Neutrophil (primary cell): Measurements from ENCODE around the gene DNAJB13.

Source experiments
- H3K27ac ChIP-seq: fragments of 200-600 bp; sonication (generic); 2 replicates; pipeline ENCODE4 v1.5.1; 2016; ENCODE audit warnings: mild to moderate bottlenecking, moderate library complexity
- H3K27me3 ChIP-seq: fragments of 200-600 bp; sonication (generic); 2 replicates; pipeline ENCODE4 v1.6.0; 2016; ENCODE audit warnings: mild to moderate bottlenecking
- H3K36me3 ChIP-seq: fragments of 200-600 bp; sonication (generic); 2 replicates; pipeline ENCODE4 v1.5.1; 2017
- H3K4me1 ChIP-seq, 2 experiments: fragments of 200-600 bp in 1 of 2; sonication (generic) in 1 of 2; 1 replicate in 1 of 2; 2 replicates in 1 of 2; pipeline versions ENCODE4 v1.5.1 to v1.6.1; 2013 to 2016; ENCODE audit warnings: low read depth in 1 of 2, low read length in 1 of 2, mild to moderate bottlenecking in 1 of 2, moderate library complexity in 1 of 2; ENCODE audit not compliant: control insufficient read depth in 1 of 2, insufficient read depth in 1 of 2
- H3K4me3 ChIP-seq, 2 experiments: fragments of 200-600 bp in 1 of 2; sonication (generic) in 1 of 2; 1 replicate in 1 of 2; 2 replicates in 1 of 2; pipeline ENCODE4 v1.5.1; 2013 to 2016; ENCODE audit warnings: low read depth in 1 of 2, low read length in 1 of 2, mild to moderate bottlenecking in 1 of 2, moderate library complexity in 1 of 2
- H3K9me3 ChIP-seq: fragments of 200-600 bp; sonication (generic); 2 replicates; pipeline ENCODE4 v1.5.1; 2016
- CTCF ChIP-seq: fragments of 200-600 bp; sonication (generic); IDR thresholded peaks from 2 replicates; pipeline ENCODE4 v1.5.1; 2016; ENCODE audit warnings: antibody characterized with exemption

DNAJB13 gene

GRCh38 chr11:73999581-74000306, 48.9 kb downstream of the DNAJB13 start:
- Histone ChIP-seq H3K27me3 (no peaks in the 10 kb centered on the region), H3K4me3 (no peak overlapping the region), H3K36me3 (peaks cover 16% of the 10 kb centered on the region), H3K27ac (no peak overlapping the region), H3K4me1 (peaks cover 0 to 4% of the 10 kb centered on the region in 2 experiments), H3K9me3 (no peaks in the 10 kb centered on the region)
- TF ChIP-seq CTCF: no peak

- H3K9me3 ChIP-seq: no peaks in the 10 kb centered on the region
- H3K27ac ChIP-seq: no peak overlapping the region
- no peaks in the 10 kb centered on the region for H3K4me1 ChIP-seq
- no peak for TF ChIP-seq CTCF
- H3K27me3 ChIP-seq: no peaks in the 10 kb centered on the region
- H3K4me3 ChIP-seq: no peak overlapping the region
- H3K36me3 ChIP-seq: peaks cover 22% of the 10 kb centered on the region
These were observed 49.7 kb downstream of the DNAJB13 start for GRCh38 chr11:74000307-74001133.

- Histone ChIP-seq H3K4me3 (no peak overlapping the region), H3K4me1 (no peaks in the 10 kb centered on the region), H3K36me3 (peaks cover 22% of the 10 kb centered on the region), H3K27me3 (no peaks in the 10 kb centered on the region), H3K9me3 (no peaks in the 10 kb centered on the region), H3K27ac (no peak overlapping the region)
- TF ChIP-seq CTCF: no peak
These were observed 51.0 kb downstream of the DNAJB13 start for GRCh38 chr11:74001822-74002286.

GRCh38 chr11:74002832-74003231, 52.0 kb downstream of the DNAJB13 start:
- Histone ChIP-seq H3K36me3 (peaks cover 22% of the 10 kb centered on the region), H3K27me3 (no peaks in the 10 kb centered on the region), H3K27ac (no peak overlapping the region), H3K9me3 (no peaks in the 10 kb centered on the region), H3K4me3 (no peak overlapping the region), H3K4me1 (no peaks in the 10 kb centered on the region)
- no peak for TF ChIP-seq CTCF

GRCh38 chr11:74004046-74004695, 53.3 kb downstream of the DNAJB13 start:
- Histone ChIP-seq H3K27me3 (no peaks in the 10 kb centered on the region), H3K4me3 (no peak overlapping the region), H3K36me3 (peaks cover 22% of the 10 kb centered on the region), H3K9me3 (no peaks in the 10 kb centered on the region), H3K27ac (no peak overlapping the region), H3K4me1 (no peaks in the 10 kb centered on the region)
- no peak for TF ChIP-seq CTCF
